ENCODE results near the gene PTGR2.

PTGR2 gene

GRCh38 chr14:73887318-73887616, 35.6 kb downstream of the PTGR2 start (continued):
- TF ChIP-seq TCF4 (CRISPR knock-in tag; IDR thresholded peaks at IDR 0.05; ENCODE audit: borderline replicate concordance), result no peak

GRCh38 chr14:73887694-73888459, 36.2 kb downstream of the PTGR2 start:
- no peak for ATAC-seq
- TF ChIP-seq RARB (CRISPR knock-in tag; IDR thresholded peaks at IDR 0.05) (no peak), TSHZ2 (CRISPR knock-in tag; IDR thresholded peaks at IDR 0.05) (no peak), SNAI2 (CRISPR knock-in tag; IDR thresholded peaks at IDR 0.05) (no peak)

GRCh38 chr14:73888460-73888725, 36.8 kb downstream of the PTGR2 start:
- ATAC-seq, result no peak
- TF ChIP-seq ESRRG (CRISPR knock-in tag; IDR thresholded peaks at IDR 0.05), result no peak
- TF ChIP-seq CSDC2 (CRISPR knock-in tag; IDR thresholded peaks at IDR 0.05), result no peak
- no peak for TF ChIP-seq CSRNP3 (CRISPR knock-in tag; IDR thresholded peaks at IDR 0.05)
- TF ChIP-seq TOX (CRISPR knock-in tag; IDR thresholded peaks at IDR 0.05; ENCODE audit: borderline replicate concordance), result no peak
- TF ChIP-seq TCF4 (CRISPR knock-in tag; IDR thresholded peaks at IDR 0.05; ENCODE audit: borderline replicate concordance), result no peak
- TF ChIP-seq ARNTL (CRISPR knock-in tag; IDR thresholded peaks at IDR 0.05; ENCODE audit: borderline replicate concordance, low read depth), result no peak
- no peak for TF ChIP-seq ZFP30 (CRISPR knock-in tag; IDR thresholded peaks at IDR 0.05)
- TF ChIP-seq ZNF70 (CRISPR knock-in tag; IDR thresholded peaks at IDR 0.05), result no peak
- TF ChIP-seq PATZ1 (CRISPR knock-in tag; IDR thresholded peaks at IDR 0.05; ENCODE audit: borderline replicate concordance), result no peak
- TF ChIP-seq CREB5 (CRISPR knock-in tag; IDR thresholded peaks at IDR 0.05; ENCODE audit: low read depth), result no peak
- no peak for TF ChIP-seq GLIS3 (CRISPR knock-in tag; IDR thresholded peaks at IDR 0.05)
- TF ChIP-seq ZFP3 (CRISPR knock-in tag; IDR thresholded peaks at IDR 0.05), result no peak
- no peak for TF ChIP-seq RARB (CRISPR knock-in tag; IDR thresholded peaks at IDR 0.05)
- TF ChIP-seq OSR1 (CRISPR knock-in tag; IDR thresholded peaks at IDR 0.05), result no peak

- no peak for TF ChIP-seq OSR1 (CRISPR knock-in tag; IDR thresholded peaks at IDR 0.05)
- no peak for TF ChIP-seq ZNF565 (CRISPR knock-in tag; conservative IDR thresholded peaks at IDR 0.05; ENCODE audit: low read depth)
- TF ChIP-seq ARNTL (CRISPR knock-in tag; IDR thresholded peaks at IDR 0.05; ENCODE audit: borderline replicate concordance, low read depth), result no peak
- no peak for TF ChIP-seq ZNF70 (CRISPR knock-in tag; IDR thresholded peaks at IDR 0.05)
- no peak for TF ChIP-seq TCF4 (CRISPR knock-in tag; IDR thresholded peaks at IDR 0.05; ENCODE audit: borderline replicate concordance)
- no peak for TF ChIP-seq ISL1 (CRISPR knock-in tag; IDR thresholded peaks at IDR 0.05)
- no peak for ATAC-seq
Measured at GRCh38 chr14:73888971-73889370, 37.3 kb downstream of the PTGR2 start.

- ATAC-seq, result no peak
- no peak for TF ChIP-seq TCF4 (CRISPR knock-in tag; IDR thresholded peaks at IDR 0.05; ENCODE audit: borderline replicate concordance)
- no peak for TF ChIP-seq SNAI2 (CRISPR knock-in tag; IDR thresholded peaks at IDR 0.05)
- no peak for TF ChIP-seq BACH2 (CRISPR knock-in tag; IDR thresholded peaks at IDR 0.05; ENCODE audit: borderline replicate concordance)
- no peak for TF ChIP-seq GLIS3 (CRISPR knock-in tag; IDR thresholded peaks at IDR 0.05)
- no peak for TF ChIP-seq ZNF565 (CRISPR knock-in tag; conservative IDR thresholded peaks at IDR 0.05; ENCODE audit: low read depth)
- no peak for TF ChIP-seq PATZ1 (CRISPR knock-in tag; IDR thresholded peaks at IDR 0.05; ENCODE audit: borderline replicate concordance)
- no peak for TF ChIP-seq TSHZ2 (CRISPR knock-in tag; IDR thresholded peaks at IDR 0.05)
- no peak for TF ChIP-seq OSR1 (CRISPR knock-in tag; IDR thresholded peaks at IDR 0.05)
- TF ChIP-seq ZNF70 (CRISPR knock-in tag; IDR thresholded peaks at IDR 0.05), result no peak
- TF ChIP-seq ESRRG (CRISPR knock-in tag; IDR thresholded peaks at IDR 0.05), result no peak
- TF ChIP-seq PPARA (CRISPR knock-in tag; IDR thresholded peaks at IDR 0.05; ENCODE audit: borderline replicate concordance), result no peak
Measured at GRCh38 chr14:73889376-73889775, 37.7 kb downstream of the PTGR2 start.

Data from SK-N-SH treated with all-trans-retinoic acid at 6 μM for 48 hours (cell line).